Colon (tissue), 2 donors: ENCODE results near the gene DCTPP1.
"Not testable (repeated sequence)": the region's sequence is repeated elsewhere in the genome, so short reads cannot be mapped to it uniquely, and the experiment has no call there.

Source experiments
- FAIRE-seq: peaks from 2 replicates; lab custom pipeline; 2012; peaks lifted over from hg19 to GRCh38; lab: Jason Lieb, UNC
- donor health status: control.
- donor health status: control.

Gene DCTPP1

GRCh38 chr16:30413112-30413806, 16.6 kb downstream of the DCTPP1 start:
- no peak for FAIRE-seq

GRCh38 chr16:30409125-30410060, 20.4 kb downstream of the DCTPP1 start:
- no peak for FAIRE-seq

- FAIRE-seq: no peak
These were observed 21.9 kb downstream of the DCTPP1 start for GRCh38 chr16:30407804-30408534.

GRCh38 chr16:30407102-30407803, 22.6 kb downstream of the DCTPP1 start, which contains the start of gene ZNF771:
TSS of gene ZNF771 (plus strand) at chr16:30407606. CDS start at chr16:30408054, 448 bp downstream.
- no peak for FAIRE-seq

- no peak for FAIRE-seq
These were observed 23.1 kb downstream of the DCTPP1 start for GRCh38 chr16:30406795-30407101.

- no peak for FAIRE-seq
These were observed 27.9 kb downstream of the DCTPP1 start for GRCh38 chr16:30401768-30402425.

GRCh38 chr16:30399435-30400186, 30.2 kb downstream of the DCTPP1 start:
- FAIRE-seq: no peak

- FAIRE-seq: no peak
These were observed 31.0 kb downstream of the DCTPP1 start for GRCh38 chr16:30398661-30399434.

GRCh38 chr16:30397776-30398660, 31.8 kb downstream of the DCTPP1 start:
- no peak for FAIRE-seq

- FAIRE-seq: no peak
These were observed 32.8 kb downstream of the DCTPP1 start for GRCh38 chr16:30397056-30397455.

- not testable (repeated sequence) for FAIRE-seq
These were observed 33.2 kb downstream of the DCTPP1 start for GRCh38 chr16:30396627-30397026.

GRCh38 chr16:30395992-30396585, 33.7 kb downstream of the DCTPP1 start:
- FAIRE-seq: no peak

GRCh38 chr16:30395155-30395991, 34.5 kb downstream of the DCTPP1 start, which contains the start of gene ZNF48:
TSS of gene ZNF48 (plus strand) at chr16:30395420. CDS start at chr16:30395795, 375 bp downstream.
- FAIRE-seq: no peak

- FAIRE-seq: no peak
These were observed 35.2 kb downstream of the DCTPP1 start for GRCh38 chr16:30394592-30395154.

GRCh38 chr16:30383521-30383920, 46.3 kb downstream of the DCTPP1 start:
- FAIRE-seq: no peak

- FAIRE-seq: no peak
These were observed 47.5 kb downstream of the DCTPP1 start, which contains the start of gene SEPTIN1 for GRCh38 chr16:30382111-30382881. TSS of gene SEPTIN1 (minus strand) at chr16:30382561. CDS start at chr16:30382542, 19 bp downstream.
